ENCODE data around the gene IL17RD.

The IL17RD gene

DNA sequence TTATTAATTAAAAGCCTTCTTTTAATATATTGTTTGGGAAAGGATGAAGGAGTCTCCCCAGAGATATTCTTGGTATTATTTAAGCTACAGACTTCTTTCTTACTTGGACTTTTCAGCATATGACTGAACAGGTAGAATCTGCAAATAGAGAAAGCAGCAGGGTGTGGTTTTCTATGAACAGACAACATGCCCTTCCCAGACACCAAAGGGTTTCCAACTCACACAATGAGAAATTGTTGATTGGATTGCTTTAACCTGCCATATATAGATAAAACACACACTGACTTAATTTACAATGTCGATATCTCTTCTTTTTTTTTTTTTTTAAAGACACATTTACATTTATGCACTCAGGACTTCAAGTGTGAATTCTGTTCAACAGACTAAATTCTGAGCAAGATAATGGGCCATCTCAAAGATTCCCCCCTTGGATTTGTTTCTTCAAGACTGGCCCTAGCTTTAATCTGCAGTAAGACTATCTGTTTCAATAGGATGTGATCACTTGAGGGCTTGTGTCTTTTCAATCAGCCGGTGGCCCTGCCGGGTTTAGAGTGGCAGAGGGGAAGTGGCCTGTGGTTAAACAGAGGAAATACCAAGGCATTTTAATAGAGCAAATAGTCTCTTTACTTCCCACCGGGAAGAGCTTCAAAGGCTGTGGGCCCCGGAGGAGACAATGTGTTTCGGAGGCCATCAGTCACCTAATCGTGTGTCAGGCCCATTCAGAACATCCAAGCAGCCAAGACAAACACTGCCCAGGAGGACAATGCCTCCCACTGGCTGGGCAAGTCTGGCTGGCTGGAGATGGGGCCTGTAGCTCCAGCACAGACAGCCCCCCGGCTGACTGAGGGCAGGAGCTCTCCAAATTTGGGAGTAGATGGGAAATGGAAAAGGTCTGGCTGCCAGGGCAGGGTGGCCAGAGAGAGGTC is 6.1 kb downstream of the IL17RD start:
- no peak for DNase-seq

DNA sequence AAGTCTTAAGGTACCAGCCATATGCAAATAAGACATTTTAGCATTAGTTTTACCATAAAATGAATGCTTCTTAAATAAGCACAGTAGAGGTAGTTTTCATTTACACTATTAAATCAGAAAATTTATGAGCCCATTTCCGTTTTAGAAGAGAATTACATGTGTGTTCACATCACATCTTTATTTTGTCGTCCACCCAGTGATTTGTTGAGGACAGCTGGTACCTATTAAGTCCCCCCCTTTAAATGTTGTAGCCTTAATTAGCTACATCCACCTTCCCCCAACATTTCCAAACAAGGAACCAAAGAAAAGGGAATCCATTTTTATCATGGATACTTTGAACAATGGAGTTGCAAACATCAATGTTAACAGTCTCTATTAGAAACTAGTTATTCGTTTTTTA is 6.8 kb downstream of the IL17RD start:
- DNase-seq, result no peak

DNA sequence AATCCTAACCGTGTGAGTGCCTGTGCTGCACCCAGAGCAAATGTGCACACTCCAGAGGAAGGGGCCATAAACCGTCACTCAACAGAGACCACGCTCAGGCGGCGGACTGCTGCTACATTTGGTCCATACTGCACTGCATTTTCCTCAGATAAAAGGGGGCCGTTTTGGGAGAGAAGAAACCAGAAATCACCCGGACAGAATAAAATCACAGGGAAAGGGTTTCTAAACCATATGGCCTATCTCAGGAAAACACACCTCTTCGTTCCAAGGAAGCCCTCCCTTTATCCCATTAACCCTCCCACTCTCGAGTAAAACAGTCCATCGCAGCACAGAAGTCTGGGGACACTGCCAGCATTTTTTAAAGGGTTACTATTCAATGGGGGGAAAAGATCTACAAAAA is 7.6 kb downstream of the IL17RD start:
- no peak for DNase-seq

DNA sequence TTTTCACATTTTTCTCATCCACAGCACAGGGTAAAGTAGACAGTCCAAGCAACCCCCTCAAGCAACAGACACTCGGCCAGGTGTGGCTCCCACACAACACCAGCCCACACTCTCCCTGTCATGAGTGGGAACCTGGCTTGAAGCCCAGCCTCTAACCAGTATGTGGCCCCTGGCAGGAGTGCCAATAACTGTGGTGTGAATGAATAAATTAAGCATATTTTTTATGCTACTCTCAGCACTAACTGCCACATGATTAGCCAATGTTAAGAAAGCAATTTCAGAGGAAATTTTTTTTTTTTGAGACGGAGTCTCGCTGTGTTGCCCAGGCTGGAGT is 9.9 kb downstream of the IL17RD start:
- no peak for DNase-seq

DNA sequence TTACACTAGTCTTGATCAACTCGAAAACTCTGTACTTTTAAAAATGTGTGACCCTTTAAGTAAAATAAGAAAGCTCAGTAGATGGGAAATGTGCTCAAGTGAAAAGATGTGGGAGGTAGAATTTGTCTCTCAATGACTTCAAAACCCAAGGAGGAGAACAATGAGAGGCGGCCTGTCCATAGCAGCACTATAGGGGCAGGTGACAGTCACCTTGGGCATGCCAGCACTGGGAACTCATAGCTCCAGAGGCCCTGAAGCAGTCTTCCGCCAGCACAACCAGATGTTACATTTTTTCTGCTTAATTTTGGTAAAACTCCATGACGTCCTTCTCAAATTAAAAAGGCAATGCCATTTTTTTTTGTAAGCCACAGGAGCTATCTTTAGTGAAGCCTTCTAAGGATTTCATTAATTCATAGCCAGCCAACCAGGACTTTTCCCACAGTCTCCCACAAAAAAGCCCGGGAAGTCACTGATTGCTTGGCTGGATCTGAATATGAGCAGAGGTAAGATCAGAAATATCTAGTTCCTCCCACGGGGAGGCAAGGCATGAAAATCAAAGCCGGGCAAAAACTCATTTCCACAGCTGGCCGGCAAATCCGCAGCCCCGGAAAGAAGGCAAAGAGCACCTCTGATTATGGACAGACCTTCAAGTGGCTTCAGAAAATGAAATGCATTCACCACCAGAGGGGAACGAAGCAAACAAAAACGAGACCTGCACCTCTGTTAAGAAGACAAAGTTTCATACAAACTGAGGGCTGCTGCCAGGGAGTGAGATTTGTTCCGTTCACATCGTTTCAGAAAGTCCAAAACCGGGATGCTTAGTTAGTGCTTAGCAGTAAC is 10.5 kb downstream of the IL17RD start:
- no peak for DNase-seq

DNA sequence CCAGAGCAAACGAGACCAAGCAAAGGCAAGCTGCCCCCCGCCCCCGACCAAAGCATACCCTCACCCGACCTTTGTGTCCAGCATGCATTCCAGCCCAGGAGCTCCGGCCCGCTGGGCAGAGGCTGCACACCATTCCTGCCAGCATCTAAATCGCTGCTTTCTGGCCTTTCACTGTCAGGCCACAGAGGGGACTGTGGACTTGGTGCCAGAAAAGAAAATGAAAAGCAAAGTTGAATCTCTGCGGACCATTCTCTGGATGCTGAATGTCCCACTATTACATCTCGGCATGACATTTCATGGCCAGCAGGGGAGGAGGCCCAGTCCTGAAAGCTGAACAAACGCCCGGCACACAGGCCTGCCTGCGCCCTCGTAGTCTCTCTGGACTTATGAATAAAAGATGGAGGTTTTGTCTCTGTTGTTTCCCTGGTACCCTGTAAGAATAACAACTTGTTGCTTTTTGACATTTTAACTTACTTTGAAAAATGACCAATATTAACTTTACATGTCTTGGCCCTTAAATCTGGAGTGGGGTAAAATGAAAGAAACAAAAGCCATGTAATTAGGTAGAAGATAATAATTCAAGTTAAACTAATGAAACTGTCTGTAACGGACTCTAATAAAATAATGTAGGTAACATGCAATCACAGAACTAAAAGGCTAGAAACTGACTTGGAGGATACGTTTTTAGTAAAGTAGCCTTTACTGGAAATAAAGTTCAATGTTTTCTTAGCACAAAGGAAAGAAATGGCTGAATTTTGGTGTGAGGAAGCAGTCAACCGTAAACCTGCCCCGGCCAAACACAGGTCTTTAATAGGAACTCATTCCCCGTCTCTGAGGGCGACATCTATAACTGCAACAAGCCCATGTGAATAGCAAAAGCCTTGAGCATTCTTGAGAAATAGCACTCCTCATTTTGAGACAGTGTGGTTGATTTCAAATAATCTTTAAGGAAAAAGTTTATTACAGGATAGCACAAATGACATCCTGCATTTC is 12.7 kb downstream of the IL17RD start:
- DNase-seq, result no peak

DNA sequence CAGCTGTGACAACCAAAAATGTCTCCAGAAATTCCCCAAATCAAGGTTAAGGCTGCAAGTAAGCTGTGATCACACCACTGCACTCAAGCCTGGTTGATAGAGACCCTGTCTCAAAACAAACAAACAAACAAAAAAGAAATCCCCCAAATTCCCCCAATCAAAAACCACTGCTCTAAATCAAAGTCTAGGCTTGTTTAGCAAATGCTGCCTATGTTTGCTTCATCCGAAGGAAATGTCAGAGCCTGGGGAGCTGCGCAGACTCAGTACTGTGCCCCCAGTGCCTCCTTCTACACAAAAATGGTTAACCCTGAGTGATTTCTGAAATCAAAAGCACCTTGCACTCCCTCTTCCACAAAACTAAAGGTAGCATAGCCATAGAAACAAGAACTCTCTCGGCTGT is 13.4 kb downstream of the IL17RD start:
- no peak for DNase-seq

DNA sequence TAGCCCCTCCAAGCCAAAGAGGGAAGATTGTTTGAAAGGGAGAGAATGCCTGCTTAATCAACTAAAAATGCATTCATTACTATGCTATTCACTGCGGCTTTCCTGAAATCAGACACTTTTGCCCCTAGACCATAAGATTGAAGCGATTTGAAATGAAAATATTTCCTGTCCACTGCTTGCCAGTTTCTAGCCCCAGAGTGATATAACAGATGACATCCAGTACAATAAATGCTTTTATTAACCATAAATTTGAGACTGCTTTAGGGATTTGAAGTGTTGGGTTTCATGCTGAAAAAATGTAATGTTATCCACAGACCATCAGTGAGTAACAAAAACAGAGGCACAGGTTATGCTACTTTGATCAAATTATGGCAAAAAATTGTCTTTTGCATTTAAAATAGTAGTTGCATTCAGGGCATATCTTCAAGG is 14.1 kb downstream of the IL17RD start:
- no peak for DNase-seq

DNA sequence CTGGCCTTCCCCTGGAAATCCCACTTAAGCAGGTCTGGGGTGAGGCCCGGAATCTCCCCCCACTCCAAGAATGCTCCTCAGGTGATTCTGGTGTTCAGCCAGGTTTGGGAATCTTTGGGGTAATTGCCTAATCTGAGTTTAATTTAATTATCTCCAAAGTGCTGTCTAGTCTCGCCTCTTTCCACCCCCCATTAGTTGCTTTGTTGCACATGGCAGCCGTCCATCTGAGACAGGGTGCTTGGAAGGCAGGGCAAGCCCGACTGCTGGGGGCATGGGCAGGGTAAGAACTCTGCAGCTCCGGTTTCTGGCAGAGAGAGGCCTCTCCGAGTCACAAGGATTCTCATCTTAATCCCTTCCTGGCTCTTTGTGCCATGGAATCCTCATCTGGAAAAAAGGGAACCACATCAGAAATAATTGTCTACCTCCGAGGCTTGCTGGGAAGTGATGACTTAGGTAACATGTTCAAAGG is 15.0 kb downstream of the IL17RD start:
- DNase-seq, result no peak

DNA sequence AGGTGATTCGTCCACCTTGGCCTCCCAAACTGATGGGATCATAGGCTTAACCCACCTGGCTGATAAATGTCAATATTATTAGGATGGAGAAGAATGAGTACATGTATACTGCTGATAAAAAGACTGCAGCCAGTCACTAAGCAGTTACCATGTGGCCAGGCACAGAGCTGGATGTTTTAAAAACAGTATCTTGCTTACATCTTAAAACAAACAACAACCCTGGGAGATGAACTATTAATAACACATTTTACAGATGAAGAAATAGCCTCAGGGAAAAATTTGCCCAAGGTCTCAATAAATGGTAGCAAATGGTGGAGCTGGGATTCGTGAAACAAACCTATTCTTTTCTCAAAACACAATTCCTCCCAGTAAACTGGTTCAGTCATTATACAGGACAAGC is 18.1 kb downstream of the IL17RD start:
- DNase-seq, result no peak

DNA sequence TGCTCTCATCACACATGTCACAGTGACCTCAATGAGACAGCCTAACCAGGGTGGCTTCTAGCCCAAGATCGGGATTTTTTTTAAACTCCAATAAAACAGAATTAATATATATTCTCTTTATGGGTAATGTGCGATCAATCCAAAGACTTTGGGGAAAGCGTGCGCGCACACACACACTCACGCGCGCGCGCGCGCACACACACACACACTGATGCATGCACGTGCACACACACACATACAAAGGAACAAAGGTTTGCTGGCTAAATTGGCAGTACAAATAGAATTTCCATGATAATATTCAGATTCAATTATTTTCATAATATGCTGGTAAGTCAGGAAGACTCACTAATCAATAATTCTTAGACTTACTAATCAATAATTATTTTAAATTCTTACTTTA is 19.3 kb downstream of the IL17RD start:
- no peak for DNase-seq

DNA sequence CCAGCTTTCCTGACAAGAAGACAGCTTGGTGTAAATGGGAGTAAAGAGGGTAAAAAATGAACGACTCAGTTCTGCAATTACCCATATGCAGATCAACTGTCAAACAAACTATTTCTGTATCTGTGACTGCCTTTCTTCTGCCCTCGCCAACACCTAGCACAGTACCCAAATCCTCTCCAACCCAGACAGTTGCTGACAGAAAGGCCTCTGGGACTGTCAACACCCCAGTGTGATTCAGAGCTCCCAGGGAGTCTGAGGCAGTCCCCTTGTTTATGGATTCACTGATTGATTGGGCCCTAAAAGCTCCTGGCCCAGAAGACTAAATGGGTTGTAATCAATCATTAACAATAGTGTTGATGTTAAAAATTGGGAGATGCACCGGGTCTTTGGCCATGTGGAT is 20.2 kb downstream of the IL17RD start:
- DNase-seq, result no peak

DNA sequence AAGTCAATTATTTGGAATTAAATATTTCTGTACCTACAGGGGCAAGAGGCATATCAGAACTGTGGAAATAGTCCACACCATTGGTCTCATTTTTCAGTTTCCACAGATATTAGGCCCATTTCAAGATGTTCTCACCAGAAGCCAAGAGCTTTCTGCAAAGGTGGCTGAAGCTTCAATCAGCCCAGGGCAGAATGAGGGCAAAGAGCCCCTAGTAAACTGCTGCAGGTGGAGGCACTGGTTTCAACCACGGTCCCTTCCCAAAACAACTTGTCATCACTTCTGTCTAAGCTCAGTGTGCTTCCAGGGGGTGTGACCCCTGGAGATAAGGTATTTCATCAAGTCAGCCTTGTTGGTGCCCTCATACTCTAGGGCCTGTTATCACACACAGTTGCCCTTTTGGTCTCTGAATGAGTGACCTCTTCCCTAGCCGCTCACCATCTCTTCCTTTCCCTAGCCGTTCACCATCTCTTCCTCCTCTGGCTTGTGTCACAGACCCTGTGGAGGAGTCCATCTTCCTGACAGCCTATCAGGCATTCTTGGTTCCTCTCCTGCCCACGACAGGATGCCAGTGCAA is 21.2 kb downstream of the IL17RD start:
- no peak for DNase-seq

DNA sequence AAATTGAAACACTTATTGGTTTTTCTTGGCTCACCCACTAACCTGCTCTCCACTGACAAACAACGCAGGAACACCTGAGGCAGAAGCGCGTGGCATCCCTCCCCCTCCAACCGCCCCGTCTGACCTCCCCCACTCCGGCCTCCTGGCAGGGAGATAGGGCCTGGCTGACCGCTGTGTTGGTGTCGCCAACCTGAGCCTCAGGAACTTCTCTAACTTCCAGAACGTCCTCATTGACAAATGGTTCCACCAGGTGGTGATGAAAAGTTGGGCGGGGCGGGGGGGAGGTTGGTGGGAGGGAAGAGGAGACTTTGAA is 22.8 kb downstream of the IL17RD start:
- DNase-seq, result no peak

DNA sequence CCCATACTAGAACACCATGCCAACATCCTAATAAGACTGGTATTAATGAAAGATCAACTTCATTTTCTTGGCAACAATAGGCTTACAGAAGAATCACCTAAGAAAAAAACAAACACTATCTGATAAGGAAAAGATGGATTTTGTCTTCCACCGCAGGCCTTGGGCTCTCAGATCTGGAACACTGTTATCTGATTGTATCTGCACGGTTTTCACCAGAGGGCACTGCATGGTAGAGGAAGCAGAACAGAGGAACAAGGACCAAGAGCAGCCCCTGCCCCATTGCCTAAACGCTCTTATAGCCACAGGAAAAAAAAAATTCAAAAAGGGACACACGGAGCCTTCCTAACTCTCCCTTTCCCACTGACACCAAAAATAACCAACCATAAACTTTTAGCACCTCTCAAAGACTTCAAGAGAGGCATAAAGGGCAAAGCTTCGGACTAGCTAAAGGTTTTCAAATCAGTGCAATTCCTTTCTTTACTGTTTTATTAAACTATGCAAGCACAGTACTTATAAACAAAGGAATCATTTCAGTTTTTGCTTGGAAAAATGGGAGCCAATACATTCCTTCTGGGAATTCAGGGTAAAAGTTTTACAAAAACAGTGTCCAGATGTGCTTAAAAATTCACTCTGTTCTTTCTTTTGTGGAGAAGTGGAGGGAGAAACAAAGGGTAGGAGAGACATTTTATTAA is 23.3 kb downstream of the IL17RD start:
- DNase-seq, result no peak

DNA sequence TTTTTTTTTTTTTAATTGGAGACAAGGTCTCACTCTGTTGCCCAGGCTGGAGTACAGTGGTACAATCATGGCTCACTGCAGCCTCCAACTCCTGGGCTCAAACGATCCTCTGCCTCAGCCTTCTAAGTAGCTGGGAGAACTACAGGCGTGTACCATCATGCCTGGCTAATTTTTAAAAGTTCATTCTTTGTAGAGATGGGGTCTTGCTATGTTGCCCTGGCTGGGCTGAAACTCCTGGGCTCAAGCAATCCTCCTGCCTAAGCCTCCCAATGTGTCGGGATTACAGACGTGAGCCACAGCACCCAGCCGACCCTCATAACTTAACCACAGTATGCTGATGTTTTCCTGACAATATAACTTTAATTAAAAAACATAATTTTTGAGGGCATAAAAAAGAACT is 24.3 kb downstream of the IL17RD start:
- DNase-seq, result no peak

DNA sequence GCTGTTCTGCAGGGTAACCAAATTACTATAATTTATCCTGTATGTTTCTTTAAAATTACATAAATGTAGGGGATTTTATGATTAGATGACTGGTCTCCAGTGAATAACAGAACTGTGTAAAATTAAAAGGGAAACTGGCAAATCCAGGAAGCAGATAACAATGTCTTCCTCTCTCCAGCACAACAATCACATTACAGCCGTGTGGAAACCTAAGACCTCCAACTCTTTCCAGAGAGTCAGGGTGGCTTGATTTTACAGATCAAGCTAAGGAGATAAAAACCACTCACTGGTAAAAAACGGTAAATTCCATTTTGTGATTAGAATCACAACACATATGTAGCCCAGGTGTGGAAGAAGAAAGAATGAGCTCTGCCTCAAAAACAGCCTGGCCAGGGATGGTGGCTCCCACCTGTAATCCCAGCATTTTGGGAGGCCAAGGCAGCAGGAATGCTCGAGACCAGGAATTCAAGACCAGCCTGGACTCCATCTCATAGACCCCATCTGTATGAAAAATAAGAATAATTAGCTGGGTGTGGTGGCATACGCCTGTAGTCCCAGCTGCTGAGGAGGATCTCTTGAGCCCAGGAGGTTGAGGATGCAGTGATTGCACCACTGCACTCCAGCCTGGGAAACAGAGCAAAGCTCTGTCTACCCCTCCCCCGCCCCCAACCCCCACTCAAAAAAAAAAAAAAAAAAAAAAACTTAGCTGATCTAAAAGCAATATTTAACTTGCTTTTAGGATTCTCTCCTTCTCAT is 29.0 kb downstream of the IL17RD start:
- DNase-seq, result no peak

DNA sequence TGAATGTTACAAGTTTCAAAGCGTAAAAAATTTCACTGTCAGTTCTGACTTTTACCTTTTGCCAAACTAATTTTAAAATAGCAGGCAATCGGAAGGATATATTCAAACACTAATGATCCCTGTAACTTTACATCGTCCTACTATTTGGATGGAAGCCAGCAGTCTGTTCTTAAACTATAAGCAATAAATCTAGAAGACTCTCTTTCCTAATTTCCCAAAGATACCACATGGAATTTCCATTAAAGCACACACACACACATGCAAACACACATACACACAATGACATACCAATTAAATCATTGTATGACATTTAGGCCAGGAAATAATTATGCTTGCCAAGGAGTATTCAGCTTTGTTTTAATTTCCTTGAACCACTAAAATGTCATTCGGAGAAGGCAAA is 32.0 kb downstream of the IL17RD start:
- no peak for DNase-seq

DNA sequence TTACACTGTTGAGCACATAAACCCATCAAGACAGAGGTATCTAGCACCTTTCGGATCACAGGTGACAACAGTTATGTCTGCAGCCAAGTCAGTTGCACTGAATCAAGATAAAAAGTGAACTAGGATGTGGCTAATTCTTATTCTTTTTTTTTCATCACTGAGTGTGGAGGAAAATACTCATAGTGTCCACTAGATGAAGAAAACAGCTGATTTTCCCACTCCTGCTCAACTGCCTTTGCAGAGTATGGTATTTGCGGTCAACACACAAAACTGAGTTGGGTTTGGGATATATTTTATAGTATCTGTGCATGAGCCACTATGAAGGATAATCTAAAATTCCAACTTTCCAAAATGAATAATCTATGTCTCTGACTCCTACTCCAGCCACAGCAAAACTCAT is 32.5 kb downstream of the IL17RD start:
- DNase-seq, result no peak

DNA sequence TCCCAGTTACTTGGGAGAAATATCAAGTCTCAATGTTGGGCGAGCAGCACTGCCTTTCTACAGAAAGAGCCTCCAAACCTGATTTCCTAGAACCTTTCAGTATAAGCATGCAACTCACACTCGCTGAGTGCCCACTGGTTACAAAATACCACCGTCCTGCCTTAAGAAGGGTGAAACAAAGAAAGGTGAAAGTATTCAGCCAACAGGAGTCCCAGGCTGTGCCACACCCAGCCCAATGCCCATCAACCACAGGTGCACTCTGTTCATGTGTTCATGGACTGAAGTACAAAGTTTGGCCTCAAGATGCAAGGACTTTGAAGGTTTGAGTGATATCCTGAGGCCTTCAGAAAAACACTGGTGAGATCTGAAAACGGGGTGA is 34.0 kb downstream of the IL17RD start:
- no peak for DNase-seq

DNA sequence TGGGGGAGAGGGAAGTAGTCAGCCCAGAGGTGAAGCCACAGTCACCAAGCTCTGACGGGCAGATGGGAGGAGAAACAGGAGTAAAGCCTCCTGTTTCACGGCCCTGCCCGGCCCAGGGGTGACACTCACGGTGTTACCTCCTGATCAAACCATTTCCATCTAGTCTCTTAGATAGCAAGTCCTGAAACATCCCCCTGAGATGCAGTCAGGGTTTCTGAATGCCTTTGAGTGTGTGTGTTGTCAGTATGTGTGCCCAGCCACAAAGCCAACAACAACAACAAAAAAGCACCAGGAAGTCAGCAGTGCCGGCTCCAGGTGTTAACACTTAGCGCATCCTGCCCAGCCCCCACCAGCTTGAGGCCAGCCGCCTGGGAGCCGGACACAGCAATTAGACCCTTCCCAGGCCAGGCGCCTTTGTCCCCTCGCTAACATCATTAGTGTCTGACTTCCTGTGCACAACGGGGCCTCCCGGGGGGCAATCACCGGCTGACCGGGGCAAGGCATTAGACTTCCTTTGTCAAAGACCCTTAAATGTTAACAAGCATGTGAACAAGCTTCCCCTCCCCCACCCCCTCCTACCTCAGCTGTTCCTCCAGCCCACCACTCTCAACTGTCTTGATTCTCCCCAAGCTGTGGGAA is 34.5 kb downstream of the IL17RD start:
- no peak for DNase-seq

Data from amniotic stem cell (primary cell).